ENCODE results near the gene CARMIL3.

The CARMIL3 gene

GRCh38 chr14:24051176-24051788 is 527 bp upstream of the CARMIL3 start:
- DNase-seq (ENCODE audit: insufficient read length, low spot score) (no peak), FAIRE-seq (no peak)
- no peak for TF ChIP-seq CTCF (IDR thresholded peaks at IDR 0.05; ENCODE audit: insufficient read depth, missing control alignments)

- no peak for TF ChIP-seq CTCF (IDR thresholded peaks at IDR 0.05; ENCODE audit: insufficient read depth, missing control alignments)
- no peak for DNase-seq (ENCODE audit: insufficient read length, low spot score)
- FAIRE-seq, result no peak
Observed at GRCh38 chr14:24052656-24053547, 1.1 kb downstream of the CARMIL3 start.

DNA sequence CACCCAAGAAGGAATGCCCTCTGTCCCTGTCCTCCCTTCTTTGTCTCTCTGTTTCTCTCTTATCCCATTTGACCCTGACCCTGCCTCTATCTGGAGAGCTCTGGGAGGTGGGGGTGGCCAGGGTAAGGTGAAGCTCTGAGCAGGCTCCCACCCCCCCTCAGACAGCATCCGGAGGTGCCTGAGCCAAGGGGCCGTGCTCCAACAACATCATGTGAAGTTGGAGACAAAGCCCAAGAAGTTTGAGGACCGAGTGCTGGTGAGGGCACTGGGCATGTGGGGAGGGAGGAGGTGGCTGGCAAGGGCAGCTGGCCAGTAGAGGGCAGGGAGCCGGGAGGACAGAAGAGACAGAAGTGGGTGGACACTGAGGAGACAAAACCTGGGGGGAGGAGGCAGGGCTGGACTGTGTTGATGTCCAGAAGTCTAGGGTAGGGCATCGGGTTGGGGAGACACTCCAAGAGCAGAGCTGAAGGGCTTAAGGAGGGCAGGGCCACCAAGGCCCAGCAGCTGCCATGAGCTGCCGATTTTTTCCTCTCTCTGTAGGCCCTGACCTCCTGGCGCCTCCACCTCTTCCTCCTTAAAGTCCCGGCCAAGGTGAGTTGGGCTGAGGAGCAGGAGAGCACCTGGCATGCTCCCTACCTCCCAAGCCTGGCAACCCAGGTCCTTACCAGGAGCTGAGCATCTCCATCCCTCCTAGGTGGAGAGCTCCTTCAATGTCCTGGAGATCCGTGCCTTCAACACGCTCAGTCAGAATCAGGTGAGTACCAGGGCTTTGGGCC is 1.9 kb downstream of the CARMIL3 start:
- FAIRE-seq, result no peak
- TF ChIP-seq CTCF (IDR thresholded peaks at IDR 0.05; ENCODE audit: insufficient read depth, missing control alignments), result no peak
- DNase-seq (ENCODE audit: insufficient read length, low spot score), result no peak

- TF ChIP-seq CTCF (IDR thresholded peaks at IDR 0.05; ENCODE audit: insufficient read depth, missing control alignments), result no peak
- DNase-seq (ENCODE audit: insufficient read length, low spot score) (no peak), FAIRE-seq (no peak)
Observed at GRCh38 chr14:24054324-24054641, 2.5 kb downstream of the CARMIL3 start.

- FAIRE-seq (no peak), DNase-seq (ENCODE audit: insufficient read length, low spot score) (no peak)
- TF ChIP-seq CTCF (IDR thresholded peaks at IDR 0.05; ENCODE audit: insufficient read depth, missing control alignments), result no peak
Observed at GRCh38 chr14:24054646-24055045, 2.8 kb downstream of the CARMIL3 start.

DNA sequence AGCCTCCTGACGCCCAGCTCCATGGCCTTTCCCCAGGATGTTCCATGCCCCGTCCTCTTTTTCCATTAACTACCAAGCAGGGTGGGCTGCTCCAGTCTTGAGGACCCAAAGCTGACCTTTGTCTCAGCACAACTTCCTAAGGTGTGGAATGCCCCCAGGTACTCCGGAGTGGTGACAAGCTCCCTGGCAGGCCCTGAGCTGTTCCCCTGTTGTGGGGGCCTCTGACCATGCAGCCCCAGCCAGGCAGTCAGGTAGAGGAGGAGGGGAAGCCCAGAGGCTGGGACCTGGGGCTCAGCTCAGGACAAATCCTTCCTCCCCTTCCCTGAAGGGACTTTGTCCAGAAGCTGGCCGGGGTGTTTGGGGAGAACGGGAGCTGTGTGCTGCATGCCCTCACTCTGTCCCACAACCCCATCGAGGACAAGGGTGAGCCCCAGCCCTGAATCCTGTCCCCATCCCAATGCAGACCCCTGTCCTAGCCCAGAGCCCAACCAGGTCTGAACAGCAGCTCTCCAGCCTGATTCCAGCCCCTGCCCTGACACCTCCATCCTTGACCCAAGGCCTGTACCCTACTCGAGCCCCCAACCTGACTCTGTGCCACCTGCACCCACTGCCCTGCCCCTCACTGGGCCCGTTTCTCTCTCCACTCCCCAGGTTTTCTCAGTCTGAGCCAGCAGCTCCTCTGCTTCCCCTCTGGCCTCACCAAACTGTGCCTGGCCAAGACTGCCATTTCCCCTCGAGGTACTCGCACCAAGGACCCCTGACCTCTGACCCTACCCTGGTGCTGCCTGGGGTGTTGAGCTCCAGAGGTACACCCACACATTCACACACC is 4.4 kb downstream of the CARMIL3 start:
- FAIRE-seq (no peak), DNase-seq (ENCODE audit: insufficient read length, low spot score) (no peak)
- TF ChIP-seq CTCF (IDR thresholded peaks at IDR 0.05; ENCODE audit: insufficient read depth, missing control alignments), result no peak
